GM20000 (cell line): ENCODE measurements around the gene ARPC2.
A peak's percentile ranks its signal among the peaks of the same experiment; 100 is the strongest.
"Not testable (repeated sequence)": the region's sequence is repeated elsewhere in the genome, so short reads cannot be mapped to it uniquely, and the experiment has no call there.

Source experiments
- DNase-seq: peaks from one replicate; pipeline ENCODE4 v3.0.0; 2012; ENCODE audit warnings: low spot score
- TF ChIP-seq, protein P1 (sequence below): IDR thresholded peaks from 2 replicates; pipeline ENCODE4 v1.5.1; 2012; ENCODE audit warnings: mild to moderate bottlenecking, control low read depth; ENCODE audit errors: extremely low read depth, missing control alignments

Gene ARPC2

DNA sequence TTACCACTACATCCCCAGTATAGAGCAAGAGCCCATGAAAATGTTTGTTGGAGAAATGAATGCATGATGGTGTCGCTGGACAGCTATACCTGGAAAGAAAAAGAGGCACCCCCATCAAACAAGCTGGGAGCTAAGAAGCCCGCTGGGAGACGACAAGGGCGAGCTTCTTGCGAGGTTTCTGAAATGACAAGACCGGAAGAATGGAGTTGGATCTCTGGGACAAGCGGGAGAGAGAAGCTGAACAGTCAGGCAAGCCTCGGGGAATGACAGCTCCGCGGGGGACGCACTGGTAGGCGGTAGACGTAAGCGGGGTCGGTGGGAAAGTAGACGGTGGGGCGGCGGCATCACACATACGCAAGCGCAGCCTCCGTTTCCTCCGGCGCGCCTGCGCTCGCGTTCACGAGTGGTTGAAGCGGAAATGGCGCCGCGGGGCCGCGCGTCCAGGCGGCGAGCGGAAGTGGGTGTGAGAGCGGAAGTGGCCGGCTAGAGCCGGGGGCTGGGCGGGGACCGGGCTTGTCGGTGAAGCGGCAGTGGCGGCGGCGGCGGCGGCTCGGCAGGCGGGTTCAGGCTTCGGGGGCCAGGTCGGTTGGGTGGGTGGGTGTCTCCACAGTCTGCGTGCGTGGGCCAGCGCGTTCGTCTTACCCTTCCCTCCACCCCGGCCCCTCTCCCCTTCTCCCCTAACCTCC is at the start of gene ARPC2:
TSS of gene ARPC2 (plus strand) at position 516 of the 686 bp plus-strand sequence. CDS start 282 bp downstream, outside the sequence.
- TF ChIP-seq, protein P1, sequence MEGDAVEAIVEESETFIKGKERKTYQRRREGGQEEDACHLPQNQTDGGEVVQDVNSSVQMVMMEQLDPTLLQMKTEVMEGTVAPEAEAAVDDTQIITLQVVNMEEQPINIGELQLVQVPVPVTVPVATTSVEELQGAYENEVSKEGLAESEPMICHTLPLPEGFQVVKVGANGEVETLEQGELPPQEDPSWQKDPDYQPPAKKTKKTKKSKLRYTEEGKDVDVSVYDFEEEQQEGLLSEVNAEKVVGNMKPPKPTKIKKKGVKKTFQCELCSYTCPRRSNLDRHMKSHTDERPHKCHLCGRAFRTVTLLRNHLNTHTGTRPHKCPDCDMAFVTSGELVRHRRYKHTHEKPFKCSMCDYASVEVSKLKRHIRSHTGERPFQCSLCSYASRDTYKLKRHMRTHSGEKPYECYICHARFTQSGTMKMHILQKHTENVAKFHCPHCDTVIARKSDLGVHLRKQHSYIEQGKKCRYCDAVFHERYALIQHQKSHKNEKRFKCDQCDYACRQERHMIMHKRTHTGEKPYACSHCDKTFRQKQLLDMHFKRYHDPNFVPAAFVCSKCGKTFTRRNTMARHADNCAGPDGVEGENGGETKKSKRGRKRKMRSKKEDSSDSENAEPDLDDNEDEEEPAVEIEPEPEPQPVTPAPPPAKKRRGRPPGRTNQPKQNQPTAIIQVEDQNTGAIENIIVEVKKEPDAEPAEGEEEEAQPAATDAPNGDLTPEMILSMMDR = no peak
- DNase-seq = peak; percentile 92

DNA sequence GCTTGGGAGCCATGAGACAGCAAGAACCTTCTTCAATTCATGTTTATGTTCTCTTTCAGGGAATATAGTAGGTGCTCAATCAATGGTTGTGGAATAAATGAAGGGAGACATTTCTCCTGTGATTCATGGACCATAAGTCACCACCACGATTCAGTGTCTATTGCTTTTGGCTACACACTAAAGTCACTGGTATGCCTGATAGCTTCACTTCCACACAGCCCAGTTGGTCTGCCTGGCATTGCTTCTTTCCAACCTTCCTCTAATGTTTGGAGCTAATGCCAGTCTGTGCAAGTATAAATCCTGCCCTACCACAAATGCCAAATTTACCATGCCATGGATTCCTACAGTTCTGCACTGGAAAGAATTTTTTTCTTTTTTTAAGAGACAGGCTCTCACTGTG is 49.0 kb upstream of the ARPC2 start:
- TF ChIP-seq, protein P1 = no peak
- DNase-seq = no peak

DNA sequence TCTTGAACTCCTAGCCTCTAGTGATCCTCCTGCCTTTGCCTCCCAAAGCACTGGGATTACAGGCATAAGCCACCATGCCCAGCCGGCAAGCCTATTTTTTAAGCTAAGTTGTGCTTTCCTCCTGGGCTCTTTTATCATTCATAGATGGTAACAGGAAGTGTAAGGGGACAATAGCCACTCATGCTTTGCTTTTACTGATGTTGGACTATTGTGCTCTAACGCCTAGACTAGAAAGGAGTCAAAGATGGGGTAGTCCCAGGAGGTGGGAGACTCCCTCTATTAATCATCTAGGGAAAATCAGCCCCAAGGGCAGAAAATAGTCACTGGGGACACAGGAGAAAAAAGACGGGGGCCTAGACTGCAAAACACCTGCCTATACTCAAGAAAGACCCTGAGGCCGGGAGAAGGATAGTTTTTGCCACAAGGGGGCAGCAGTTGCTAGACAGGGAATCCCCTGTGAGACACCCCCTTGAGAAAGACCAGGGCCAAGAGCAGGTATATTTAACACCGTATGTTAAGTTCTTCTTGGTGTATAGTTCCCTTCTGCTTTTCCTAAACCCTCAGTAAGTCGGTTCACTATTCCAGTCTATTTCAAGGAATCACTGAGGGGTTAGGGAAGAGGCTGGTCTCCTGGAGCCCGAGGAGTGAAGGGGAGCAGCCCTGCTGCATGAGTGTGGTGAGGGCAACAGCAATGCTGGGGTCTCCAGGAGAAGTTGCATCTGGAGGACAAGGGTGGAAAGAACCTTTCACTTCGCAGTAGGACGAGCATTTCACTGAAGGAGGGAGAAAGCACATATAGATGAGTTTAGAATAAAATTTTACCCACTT is 48.1 kb upstream of the ARPC2 start:
- peak; percentile 66 for DNase-seq

DNA sequence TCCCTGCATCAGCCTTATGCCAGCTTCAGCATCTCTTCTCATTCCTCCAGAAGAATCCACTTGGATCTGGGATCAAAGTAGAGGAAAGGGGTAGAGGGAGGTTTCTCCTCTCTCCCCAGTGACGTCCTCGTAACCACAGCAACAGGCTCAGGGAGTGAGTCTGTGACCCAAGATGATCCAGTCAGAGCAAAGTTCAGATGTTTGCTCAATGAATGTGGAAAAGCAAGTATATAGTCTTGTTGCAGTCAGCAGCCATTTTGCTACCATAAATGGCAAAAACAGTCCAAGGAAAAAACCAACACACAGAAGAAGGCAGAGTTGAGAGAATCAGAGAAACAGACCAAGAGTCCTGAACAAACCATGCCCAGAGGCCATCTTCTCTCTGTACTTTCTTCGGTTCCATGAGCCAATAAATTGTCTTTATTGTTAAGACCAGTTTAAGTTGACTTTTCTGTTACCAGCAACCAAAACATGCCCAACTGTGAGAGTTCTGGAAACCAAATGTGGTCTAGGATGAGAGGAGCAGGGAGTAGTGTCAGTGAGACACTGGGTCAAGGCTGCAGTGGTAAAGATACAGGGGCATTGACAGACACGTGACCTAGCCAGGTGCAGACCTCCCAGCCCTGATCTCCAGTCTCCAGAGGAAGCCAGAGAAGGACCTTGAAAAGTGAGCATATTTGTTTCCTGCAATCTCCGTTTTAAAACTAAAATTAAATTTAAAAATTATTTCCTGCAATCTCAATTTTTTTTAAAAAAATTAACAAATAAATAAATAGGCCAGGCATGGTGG is 47.0 kb upstream of the ARPC2 start:
- no peak for DNase-seq
- TF ChIP-seq, protein P1 = no peak

More for the DNA sequence above, 48.1 kb upstream of the ARPC2 start:
- TF ChIP-seq, protein P1 = peak; percentile 43

DNA sequence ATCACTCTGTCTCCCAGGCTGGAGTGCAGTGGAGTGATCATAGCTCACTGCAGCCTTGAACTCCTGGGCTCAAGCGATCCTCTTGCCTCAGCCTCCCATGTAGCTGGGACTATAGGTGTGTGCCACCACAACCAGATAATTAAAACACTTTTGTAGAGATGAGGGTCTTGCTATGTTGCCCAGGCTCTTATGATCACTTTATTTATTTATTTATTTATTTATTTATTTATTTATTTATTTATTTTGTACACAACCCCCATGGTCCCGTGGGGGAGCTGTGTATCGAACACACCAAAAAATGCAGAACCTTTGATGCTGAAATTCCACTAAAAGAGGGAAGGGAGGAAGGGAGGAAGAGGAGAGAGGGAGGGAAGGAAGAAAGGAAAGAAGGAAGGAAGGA is 45.2 kb upstream of the ARPC2 start:
- not testable (repeated sequence) for DNase-seq

DNA sequence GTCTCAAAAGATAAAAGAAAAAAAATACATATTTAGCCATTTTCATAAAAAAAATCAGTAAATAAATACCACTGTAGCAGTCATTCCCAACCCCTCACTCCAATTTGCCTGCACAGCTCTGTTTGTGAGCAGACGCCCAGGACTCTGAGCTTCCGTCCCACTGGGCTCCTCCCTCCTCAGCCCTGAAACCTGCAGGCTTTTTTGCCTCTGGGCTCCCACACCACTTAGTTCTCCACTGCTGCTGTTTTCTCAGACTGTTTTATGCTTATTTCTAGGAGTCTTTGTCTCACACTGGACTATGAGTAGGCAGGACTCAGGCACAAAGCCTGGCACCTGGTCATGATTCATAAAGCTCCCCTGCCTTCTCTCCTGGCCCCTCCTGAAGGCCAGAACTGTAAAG is 44.1 kb upstream of the ARPC2 start:
- TF ChIP-seq, protein P1 = no peak
- no peak for DNase-seq

DNA sequence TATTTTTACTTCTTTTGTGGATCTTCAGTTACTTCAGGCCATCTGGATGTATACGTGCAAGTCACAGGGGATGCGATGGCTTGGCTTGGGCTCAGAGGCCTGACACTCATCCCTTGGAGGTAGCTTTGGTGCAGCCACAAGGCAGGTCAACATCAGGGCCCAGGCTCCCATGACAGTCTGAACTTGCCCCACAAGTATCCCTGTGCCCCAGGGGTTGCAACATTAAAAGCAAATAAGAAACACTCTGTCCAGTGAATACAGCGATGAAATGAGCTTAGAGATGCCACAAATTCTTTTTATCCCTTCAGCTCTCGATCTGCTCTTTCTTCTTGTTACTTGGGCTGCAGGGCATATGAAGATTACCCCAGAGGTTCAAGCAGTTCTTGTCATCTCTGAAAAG is 37.2 kb upstream of the ARPC2 start:
- TF ChIP-seq, protein P1 = no peak
- DNase-seq = no peak
